Loucy (cell line): ENCODE data around the gene CLDN15.
"Not testable (repeated sequence)": the region's sequence is repeated elsewhere in the genome, so short reads cannot be mapped to it uniquely, and the experiment has no call there.

Experiments used
- H2AFZ ChIP-seq: fragments of 200-600 bp; sonication (generic); 2 replicates; pipeline ENCODE4 v1.6.0; 2016; ENCODE audit warnings: antibody characterized with exemption, mild to moderate bottlenecking, low read length, moderate library complexity
- H3F3A ChIP-seq: fragments of 200-600 bp; 2 replicates; pipeline ENCODE4 v1.6.0; 2016; ENCODE audit warnings: antibody characterized with exemption, low read depth, mild to moderate bottlenecking
- H3K27me3 ChIP-seq: fragments of 200-600 bp; sonication (generic); 2 replicates; pipeline ENCODE4 v1.6.1; 2014; ENCODE audit warnings: low read length, mild to moderate bottlenecking; ENCODE audit not compliant: insufficient read depth, poor library complexity, severe bottlenecking
- H3K36me3 ChIP-seq: fragments of 200-600 bp; sonication (generic); 2 replicates; pipeline ENCODE4 v1.6.1; 2016; ENCODE audit warnings: low read length; ENCODE audit not compliant: insufficient read depth
- H3K4me1 ChIP-seq: fragments of 200-600 bp; sonication (generic); 2 replicates; pipeline ENCODE4 v1.5.1; 2014; ENCODE audit warnings: low read length, mild to moderate bottlenecking; ENCODE audit not compliant: insufficient read depth, poor library complexity, severe bottlenecking
- H3K4me2 ChIP-seq: fragments of 200-600 bp; sonication (generic); 2 replicates; pipeline ENCODE4 v1.6.0; 2014; ENCODE audit warnings: antibody characterized with exemption, low read length, low read depth, mild to moderate bottlenecking; ENCODE audit not compliant: poor library complexity, severe bottlenecking
- H3K4me3 ChIP-seq: fragments of 200-600 bp; sonication (generic); 2 replicates; pipeline ENCODE4 v1.5.1; 2014; ENCODE audit warnings: low read length, mild to moderate bottlenecking, mixed read lengths; ENCODE audit not compliant: poor library complexity, severe bottlenecking
- H3K79me2 ChIP-seq: fragments of 200-600 bp; sonication (generic); 2 replicates; pipeline ENCODE4 v1.6.1; 2014; ENCODE audit warnings: low read length; ENCODE audit not compliant: insufficient read depth
- H3K9ac ChIP-seq: fragments of 200-600 bp; sonication (generic); 2 replicates; pipeline ENCODE4 v1.6.0; 2014; ENCODE audit warnings: mild to moderate bottlenecking, low read depth, low read length, moderate library complexity; ENCODE audit not compliant: poor library complexity, severe bottlenecking
- H3K9me2 ChIP-seq: fragments of 200-600 bp; sonication (generic); replicated peaks from 2 replicates; pipeline ENCODE4 v1.6.1; 2016; ENCODE audit warnings: low read depth, low read length, mixed read lengths
- H3K9me3 ChIP-seq: fragments of 200-600 bp; sonication (generic); 2 replicates; pipeline ENCODE4 v1.6.1; 2014; ENCODE audit warnings: mild to moderate bottlenecking, antibody characterized with exemption, low read length, low read depth; ENCODE audit not compliant: insufficient read depth
- H4K20me1 ChIP-seq: fragments of 200-600 bp; sonication (generic); 2 replicates; pipeline ENCODE4 v1.6.0; 2014; ENCODE audit warnings: antibody characterized with exemption, low read length, mild to moderate bottlenecking; ENCODE audit not compliant: insufficient read depth, poor library complexity, severe bottlenecking
- CTCF ChIP-seq: fragments of 200-600 bp; sonication (generic); conservative IDR thresholded peaks from 2 replicates; pipeline ENCODE4 v1.5.1; 2014; ENCODE audit warnings: mild to moderate bottlenecking, antibody characterized with exemption, low read length
- EZH2phosphoT487 ChIP-seq: fragments of 200-600 bp; IDR thresholded peaks from 2 replicates; pipeline ENCODE4 v1.6.1; 2018; ENCODE audit warnings: antibody characterized with exemption, mild to moderate bottlenecking, moderate library complexity, borderline replicate concordance

The CLDN15 gene

GRCh38 chr7:101237206-101238067, at the start of gene CLDN15:
Gene CLDN15 (minus strand): TSS chr7:101237802. CDS start chr7:101237581, 221 bp downstream.
- H3F3A ChIP-seq, result no peaks in the 10 kb centered on the region
- H3K27me3 ChIP-seq, result no peaks in the 10 kb centered on the region
- TF ChIP-seq EZH2phosphoT487, result no peak
- no peak for TF ChIP-seq CTCF
- no peak within 1 kb of the TSS for H2AFZ ChIP-seq
- no peaks in the 10 kb centered on the region for H3K4me1 ChIP-seq
- peaks cover 7% of the 10 kb centered on the region; the same call in 1 of the 2 replicates for H3K79me2 ChIP-seq
- no peaks in the 10 kb centered on the region for H3K9me3 ChIP-seq
- no peaks in the 10 kb centered on the region for H3K36me3 ChIP-seq
- no peaks in the 10 kb centered on the region for H3K9me2 ChIP-seq
- no peak within 1 kb of the TSS for H3K4me3 ChIP-seq
- H3K9ac ChIP-seq, result no peak within 1 kb of the TSS
- H3K4me2 ChIP-seq, result no peak within 1 kb of the TSS
- H4K20me1 ChIP-seq, result no peaks in the 10 kb centered on the region

GRCh38 chr7:101287032-101287431, 49.4 kb upstream of the CLDN15 start:
- H3K9me2 ChIP-seq, result no peaks in the 10 kb centered on the region
- H4K20me1 ChIP-seq, result no peaks in the 10 kb centered on the region
- no peaks in the 10 kb centered on the region for H3K27me3 ChIP-seq
- peaks cover 12% of the 10 kb centered on the region for H3K4me1 ChIP-seq
- TF ChIP-seq CTCF (no peak), EZH2phosphoT487 (no peak)
- H3K4me3 ChIP-seq, result no peak overlapping the region
- H3K9me3 ChIP-seq, result no peaks in the 10 kb centered on the region
- H2AFZ ChIP-seq, result peak overlapping the region; percentile 66; the same call in 1 of the 2 replicates
- H3K9ac ChIP-seq, result no peak overlapping the region
- no peaks in the 10 kb centered on the region for H3K36me3 ChIP-seq
- no peaks in the 10 kb centered on the region for H3K79me2 ChIP-seq
- H3K4me2 ChIP-seq, result peak overlapping the region; percentile 46
- H3F3A ChIP-seq, result no peaks in the 10 kb centered on the region

- H3K4me1 ChIP-seq, result peaks cover 12% of the 10 kb centered on the region
- H3K9me2 ChIP-seq, H3K79me2 ChIP-seq, H3K9ac ChIP-seq, H3K27me3 ChIP-seq, H3F3A ChIP-seq, H2AFZ ChIP-seq, H4K20me1 ChIP-seq, H3K4me2 ChIP-seq, H3K36me3 ChIP-seq, H3K9me3 ChIP-seq, H3K4me3 ChIP-seq: not testable (repeated sequence)
Observed at GRCh38 chr7:101285880-101286279, 48.3 kb upstream of the CLDN15 start.

- no peaks in the 10 kb centered on the region for H3K27me3 ChIP-seq
Observed at GRCh38 chr7:101285171-101285570, 47.6 kb upstream of the CLDN15 start.

GRCh38 chr7:101280912-101281311, 43.3 kb upstream of the CLDN15 start:
- not testable (repeated sequence) for H3K4me2 ChIP-seq, H3K9ac ChIP-seq, H2AFZ ChIP-seq, H3K9me2 ChIP-seq, H4K20me1 ChIP-seq, H3K36me3 ChIP-seq, H3F3A ChIP-seq, H3K79me2 ChIP-seq, H3K27me3 ChIP-seq, H3K9me3 ChIP-seq, H3K4me3 ChIP-seq, H3K4me1 ChIP-seq

More at GRCh38 chr7:101285171-101285570, 47.6 kb upstream of the CLDN15 start:
- Histone ChIP-seq H3K79me2 (no peaks in the 10 kb centered on the region), H2AFZ (no peak overlapping the region), H3F3A (no peaks in the 10 kb centered on the region), H3K9me2 (no peaks in the 10 kb centered on the region), H3K9ac (no peak overlapping the region), H3K4me2 (no peak overlapping the region), H3K9me3 (no peaks in the 10 kb centered on the region), H3K4me3 (no peak overlapping the region), H4K20me1 (no peaks in the 10 kb centered on the region), H3K4me1 (peaks cover 12% of the 10 kb centered on the region), H3K36me3 (no peaks in the 10 kb centered on the region)
- TF ChIP-seq EZH2phosphoT487, result no peak
